Right lobe of liver (tissue), 6 donors: Measurements from ENCODE around the gene TTI1. TPM values are rescaled to one million over a fixed set of nuclear protein-coding genes. Genes with fewer than 3 reads are reported as not detected.

Experiments used
- ATAC-seq, 4 donors: fragments of 200-7000 bp; cut with Tn5 transposase; one replicate each; pipeline ENCODE4 v1.9.1; 2020; ENCODE audit warnings: mild to moderate bottlenecking in 4 of 4, moderate library complexity in 4 of 4
- DNase-seq, 3 donors: peaks; one replicate each; pipeline ENCODE4 v3.0.0-alpha.2; 2020
- H3K27ac ChIP-seq, 3 donors: fragments of 200-600 bp; one replicate each; pipeline ENCODE4 v1.8.0; 2022
- H3K27me3 ChIP-seq, 2 donors: fragments of 200-600 bp; one replicate each; pipeline ENCODE4 v1.8.0; 2022
- H3K36me3 ChIP-seq, 4 donors: fragments of 200-600 bp; sonication (generic) in 1 of 4; one replicate each; pipeline versions ENCODE4 v1.5.1 to v1.8.0; 2017 to 2022; ENCODE audit warnings: control low read depth in 1 of 4
- H3K4me1 ChIP-seq, 4 donors: fragments of 200-600 bp; sonication (generic) in 1 of 4; one replicate each; pipeline versions ENCODE4 v1.5.1 to v1.8.0; 2017 to 2022; ENCODE audit warnings: control low read depth in 1 of 4
- H3K4me3 ChIP-seq, 3 donors: fragments of 200-600 bp; one replicate each; pipeline ENCODE4 v1.8.0; 2022
- H3K9me3 ChIP-seq, 4 donors: fragments of 200-600 bp; sonication (generic) in 1 of 4; one replicate each; pipeline versions ENCODE4 v1.5.1 to v1.8.0; 2017 to 2022; ENCODE audit warnings: control low read depth in 1 of 4
- POLR2A ChIP-seq: fragments of 450-650 bp; IDR thresholded peaks from one replicate; pipeline ENCODE4 v1.6.1; 2017; ENCODE audit warnings: antibody characterized with exemption, mild to moderate bottlenecking
- WGBS: methylation state at CpG from one replicate; pipeline ENCODE4 v1.1.6; 2018; ENCODE audit warnings: low coverage, low lambda C conversion rate; ENCODE audit not compliant: insufficient coverage; ENCODE audit errors: missing lambda C conversion rate; 5-methylcytosine and 5-hydroxymethylcytosine counted together
- intact Hi-C, 2 donors: fragments of 100-400 bp; cut with DNase I; formaldehyde crosslinking; loops; one replicate each; pipeline versions ENCODE4 v1.11.2 to v1.14.1; 2022
- total RNA-seq, 6 experiments: library from RNA; depleted of rRNA in 2 of 6; stranded (reverse); fragments of >200 nt in 2 of 6; fragmentation: NEBNext Ultra II Directional in 3 of 6; extraction: Animal tissue kit (Norgen Biotek cat#: 25700) in 3 of 6; gene quantifications; one replicate each; pipeline versions ENCODE4 v1.1.0 to v1.2.4, GENCODE V29; 2016 to 2023
- TF ChIP-seq, protein P1 (sequence below), 4 donors: fragments of 200-600 bp in 3 of 4; fragments of 450-650 bp in 1 of 4; IDR thresholded peaks; one replicate each; pipeline versions ENCODE4 v1.5.1 to v1.8.0; 2016 to 2022; ENCODE audit warnings: antibody characterized with exemption in 4 of 4, mild to moderate bottlenecking in 2 of 4
- donor health status: DM: no; HTN: yes; CAD: no.
- donor health status: DM: no; HTN: no; CAD: no.
- donor health status: DM: no; HTN: no; CAD: no.
- donor health status: DM: no; HTN: yes; CAD: no.
- donor health status: DM: no; HTN: yes; CAD: no.

TTI1 gene
- total RNA-seq, 6 experiments from 2014 or later, result 8.6 to 14.3 (median 11.3) TPM

DNA sequence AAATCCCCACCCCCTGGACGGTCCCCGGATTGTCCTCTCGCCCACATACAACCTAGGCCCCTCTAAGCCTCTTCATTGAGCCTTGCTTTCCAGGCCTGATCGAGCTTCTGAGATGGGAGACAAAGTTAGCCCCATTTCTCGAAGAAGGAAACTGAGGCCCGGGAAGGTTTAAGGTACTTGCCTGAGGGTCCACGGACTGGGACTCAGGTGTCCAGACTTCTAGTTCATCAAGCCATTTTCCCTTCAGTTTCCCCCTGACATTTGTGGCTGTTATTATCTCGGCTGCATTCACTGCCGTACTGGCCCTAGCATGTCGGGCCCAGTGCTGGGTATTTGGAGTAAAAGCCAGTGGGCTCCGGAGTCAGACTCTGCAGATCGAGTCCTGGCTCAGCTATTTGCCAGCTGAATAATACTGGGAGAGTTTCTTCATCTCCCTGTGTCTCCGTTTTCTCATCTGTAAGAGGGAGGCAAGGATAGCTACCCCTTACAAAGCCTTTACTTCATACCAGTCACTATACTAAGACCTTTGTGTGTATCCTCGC lies 923 bp upstream of the TTI1 start:
- 7% methylated on average over 11 of the region's 14 CpGs for WGBS
- intact Hi-C loops, result no loop called here
- TF ChIP-seq, protein P1, sequence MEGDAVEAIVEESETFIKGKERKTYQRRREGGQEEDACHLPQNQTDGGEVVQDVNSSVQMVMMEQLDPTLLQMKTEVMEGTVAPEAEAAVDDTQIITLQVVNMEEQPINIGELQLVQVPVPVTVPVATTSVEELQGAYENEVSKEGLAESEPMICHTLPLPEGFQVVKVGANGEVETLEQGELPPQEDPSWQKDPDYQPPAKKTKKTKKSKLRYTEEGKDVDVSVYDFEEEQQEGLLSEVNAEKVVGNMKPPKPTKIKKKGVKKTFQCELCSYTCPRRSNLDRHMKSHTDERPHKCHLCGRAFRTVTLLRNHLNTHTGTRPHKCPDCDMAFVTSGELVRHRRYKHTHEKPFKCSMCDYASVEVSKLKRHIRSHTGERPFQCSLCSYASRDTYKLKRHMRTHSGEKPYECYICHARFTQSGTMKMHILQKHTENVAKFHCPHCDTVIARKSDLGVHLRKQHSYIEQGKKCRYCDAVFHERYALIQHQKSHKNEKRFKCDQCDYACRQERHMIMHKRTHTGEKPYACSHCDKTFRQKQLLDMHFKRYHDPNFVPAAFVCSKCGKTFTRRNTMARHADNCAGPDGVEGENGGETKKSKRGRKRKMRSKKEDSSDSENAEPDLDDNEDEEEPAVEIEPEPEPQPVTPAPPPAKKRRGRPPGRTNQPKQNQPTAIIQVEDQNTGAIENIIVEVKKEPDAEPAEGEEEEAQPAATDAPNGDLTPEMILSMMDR (IDR thresholded peaks at IDR 0.05), result no peak
- no peak for TF ChIP-seq POLR2A
- Histone ChIP-seq H3K4me3 (peak overlapping the region; percentile 62 to 96 (median 91)), H3K27me3 (no peaks in the 10 kb centered on the region), H3K27ac (peak overlapping the region; percentile 89 to 98 (median 94)), H3K9me3 (no peaks in the 10 kb centered on the region), H3K4me1 (peaks cover 0 to 43% (median 6%) of the 10 kb centered on the region in 4 donors), H3K36me3 (no peaks in the 10 kb centered on the region)
- no peak for DNase-seq
- peak in 3 of 4 donors; percentile 15 to 26 (median 22) for ATAC-seq

DNA sequence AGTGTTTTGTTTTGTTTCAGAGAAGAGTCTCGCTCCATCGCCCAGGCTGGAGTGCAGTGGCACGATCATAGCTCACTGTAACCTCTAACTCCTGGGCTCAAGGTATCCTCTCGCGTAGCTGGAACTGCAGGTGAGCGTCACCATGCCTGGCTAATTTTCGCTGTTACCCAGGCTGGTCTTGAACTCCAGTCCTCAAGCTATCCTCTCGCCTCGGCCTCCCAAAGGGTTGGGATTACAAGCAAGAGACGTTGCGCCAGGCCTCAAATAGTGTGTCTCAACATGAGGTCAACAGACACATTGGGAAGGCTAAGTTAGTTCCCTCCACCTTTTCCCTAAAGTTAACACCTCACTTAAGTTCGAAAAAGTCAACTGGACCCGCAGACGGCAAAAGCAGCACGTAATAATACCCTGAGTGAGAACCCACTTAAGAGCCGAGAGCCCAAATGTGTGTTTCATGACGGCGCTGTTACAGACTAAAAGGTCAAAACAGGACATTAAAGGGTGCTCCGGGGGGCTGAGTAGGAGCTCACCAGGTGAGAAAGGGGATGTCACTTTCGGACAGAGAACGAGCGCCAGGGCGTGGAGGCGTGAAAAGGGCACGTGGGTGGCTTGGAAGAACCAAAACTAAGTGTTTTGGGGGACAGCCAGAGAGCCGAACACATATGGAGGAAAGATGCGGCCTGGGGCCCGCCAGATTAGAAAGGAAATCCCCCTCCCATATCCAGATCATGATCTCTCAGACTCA lies 499 bp downstream of the TTI1 start:
- DNase-seq, result no peak
- intact Hi-C loops, result no loop called here
- ATAC-seq, result peak; percentile 50 to 58 (median 54)
- peak overlapping the region; percentile 89 to 98 (median 94) for H3K27ac ChIP-seq
- peak overlapping the region; percentile 62 to 96 (median 91) for H3K4me3 ChIP-seq
- H3K9me3 ChIP-seq, result no peaks in the 10 kb centered on the region
- peaks cover 0 to 43% (median 6%) of the 10 kb centered on the region in 4 donors for H3K4me1 ChIP-seq
- no peak for TF ChIP-seq POLR2A
- TF ChIP-seq, protein P1 (IDR thresholded peaks at IDR 0.05), result no peak
- 26% methylated on average over 21 of the region's 28 CpGs for WGBS
- no peaks in the 10 kb centered on the region for H3K36me3 ChIP-seq
- no peaks in the 10 kb centered on the region for H3K27me3 ChIP-seq

DNA sequence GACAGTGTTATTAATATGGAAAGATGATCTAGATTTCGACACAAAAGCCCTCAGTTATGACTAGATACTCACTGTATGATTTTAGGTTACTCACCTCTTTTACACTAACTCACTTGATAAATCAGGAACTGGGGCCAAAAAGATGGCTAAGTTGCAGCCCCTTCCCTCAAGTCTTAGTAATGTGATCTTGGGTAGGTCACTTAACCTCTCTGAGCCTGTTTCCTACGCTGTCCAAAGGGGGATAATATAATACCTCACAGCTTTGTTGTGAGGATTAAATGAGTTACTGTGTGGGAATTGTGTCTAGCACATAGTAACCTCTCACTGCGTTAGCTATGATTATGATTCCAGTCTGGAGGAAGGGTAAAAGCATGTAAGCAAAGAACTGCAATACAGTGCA lies 1.3 kb downstream of the TTI1 start:
- peaks cover 0 to 35% (median 6%) of the 10 kb centered on the region in 4 donors for H3K4me1 ChIP-seq
- H3K27ac ChIP-seq, result no peak overlapping the region
- DNase-seq (no peak), ATAC-seq (no peak)
- no peaks in the 10 kb centered on the region for H3K36me3 ChIP-seq
- intact Hi-C loops, result no loop called here
- no peak overlapping the region for H3K4me3 ChIP-seq
- no peaks in the 10 kb centered on the region for H3K27me3 ChIP-seq
- H3K9me3 ChIP-seq, result no peaks in the 10 kb centered on the region
- no peak for TF ChIP-seq POLR2A
- whole genome bisulfite sequencing, result 79% methylated on average over 3 of the region's 3 CpGs

DNA sequence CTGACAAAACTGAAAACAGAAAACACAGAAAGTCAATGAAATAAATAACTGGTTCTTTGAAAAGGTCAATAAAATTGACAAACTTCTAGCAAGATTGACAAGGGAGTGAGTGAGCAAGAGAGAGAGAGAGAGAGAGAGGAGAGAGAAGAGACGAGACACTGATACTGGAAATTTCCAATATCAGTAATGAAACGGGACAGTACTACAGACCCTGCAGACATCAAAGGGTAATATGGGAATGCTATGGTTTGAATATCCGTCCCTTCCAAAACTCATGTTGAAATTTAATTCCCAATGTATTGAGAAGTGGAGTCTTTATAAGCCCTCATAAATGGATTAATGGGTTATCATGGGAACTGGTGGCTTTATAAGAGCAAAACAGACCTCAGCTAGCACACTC lies 3.8 kb downstream of the TTI1 start:
- Histone ChIP-seq H3K36me3 (no peaks in the 10 kb centered on the region), H3K9me3 (no peaks in the 10 kb centered on the region), H3K27ac (no peak overlapping the region), H3K4me1 (peaks cover 0 to 13% (median 3%) of the 10 kb centered on the region in 4 donors), H3K4me3 (no peak overlapping the region), H3K27me3 (no peaks in the 10 kb centered on the region)
- no peak for ATAC-seq
- no peak for DNase-seq
- 100% methylated on average over 3 of the region's 3 CpGs for WGBS
- TF ChIP-seq, protein P1 (IDR thresholded peaks at IDR 0.05), result no peak
- TF ChIP-seq POLR2A, result no peak
- intact Hi-C loops, result no loop called here

DNA sequence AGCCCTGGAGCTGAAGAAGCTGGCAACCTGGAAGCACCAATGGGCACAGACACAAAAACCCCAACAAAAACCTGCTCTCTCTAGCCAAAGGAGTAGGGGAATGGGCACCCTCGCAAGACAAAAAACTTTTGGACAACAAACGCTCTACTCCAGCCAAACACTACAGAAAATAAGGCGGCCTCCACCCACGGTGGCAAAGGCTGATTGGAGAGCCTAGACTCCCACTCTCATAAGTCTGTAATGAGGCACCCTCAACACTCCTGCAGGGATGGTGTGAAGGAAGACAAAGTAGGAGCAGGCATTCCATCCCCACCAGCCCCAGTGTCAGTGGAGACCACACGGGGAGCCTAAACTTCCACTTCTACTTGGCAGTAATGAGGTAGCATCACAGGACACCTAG lies 8.8 kb downstream of the TTI1 start:
- Histone ChIP-seq H3K27me3 (no peaks in the 10 kb centered on the region), H3K36me3 (no peaks in the 10 kb centered on the region), H3K9me3 (no peaks in the 10 kb centered on the region), H3K4me1 (peaks cover 0 to 16% (median 8%) of the 10 kb centered on the region in 4 donors), H3K27ac (no peak overlapping the region), H3K4me3 (no peak overlapping the region)
- 79% methylated on average over 4 of the region's 5 CpGs for WGBS
- no peak for TF ChIP-seq POLR2A
- TF ChIP-seq, protein P1 (IDR thresholded peaks at IDR 0.05), result no peak
- ATAC-seq, result no peak
- DNase-seq, result no peak
- intact Hi-C loops, result no loop called here
